Erythroblast (primary cell): ENCODE data around the gene AMPH.

Experiments used
- GATA1 ChIP-seq: IDR thresholded peaks from 2 replicates; pipeline ENCODE4 v1.6.1; 2011; ENCODE audit warnings: low read depth, mild to moderate bottlenecking, control low read depth, low read length, moderate library complexity
- POLR2A ChIP-seq: IDR thresholded peaks from 2 replicates; pipeline ENCODE4 v1.6.1; 2011; ENCODE audit warnings: mild to moderate bottlenecking, low read length

- TF ChIP-seq POLR2A (no peak), GATA1 (no peak)
Observed at GRCh38 chr7:38375453-38375852, 255.7 kb downstream of the AMPH start.
